Natural killer cell treated with Interleukin-12 subunit alpha and Interleukin-12 subunit beta and Interleukin-15 and Interleukin-18, amount 100 ng/mL, for 72 hours (primary cell): Measurements from ENCODE around the gene PCK1. TPM values are rescaled to one million over a fixed set of nuclear protein-coding genes. Genes with fewer than 3 reads are reported as not detected.

Experiments used
- ATAC-seq, 2 donors: fragments of 150-1000 bp; cut with Tn5 transposase in 1 of 2; sonication (Bioruptor Pico), chemical (Tn5 transposase) in 1 of 2; 2 replicates each; pipeline ENCODE4 v1.10.0; 2021
- DNase-seq: peaks from one replicate; pipeline ENCODE4 v3.0.0; 2022; ENCODE audit warnings: low spot score
- H3K27ac Mint-ChIP-seq, 2 donors: 1 replicate in 1 of 2; 2 replicates in 1 of 2; pipeline ENCODE4 v1.8.0; 2022; ENCODE audit warnings: mixed read lengths in 2 of 2, mild to moderate bottlenecking in 1 of 2, moderate library complexity in 1 of 2
- H3K27me3 Mint-ChIP-seq, 2 donors: 1 replicate in 1 of 2; 2 replicates in 1 of 2; pipeline ENCODE4 v1.8.0; 2022; ENCODE audit warnings: mixed read lengths in 2 of 2
- H3K36me3 Mint-ChIP-seq: one replicate; pipeline ENCODE4 v1.8.0; 2022; ENCODE audit warnings: mixed read lengths
- H3K4me1 Mint-ChIP-seq, 2 donors: 1 replicate in 1 of 2; 2 replicates in 1 of 2; pipeline ENCODE4 v1.8.0; 2022; ENCODE audit warnings: low read depth in 2 of 2, mixed read lengths in 2 of 2, mild to moderate bottlenecking in 1 of 2
- H3K4me3 Mint-ChIP-seq: one replicate; pipeline ENCODE4 v1.8.0; 2022; ENCODE audit warnings: mixed read lengths
- H3K9me3 Mint-ChIP-seq: 2 replicates; pipeline ENCODE4 v1.8.0; 2022; ENCODE audit warnings: mixed read lengths
- total RNA-seq, 2 donors: library from RNA; stranded (reverse); gene quantifications; one replicate each; pipeline ENCODE4 v1.2.3, GENCODE V29; 2022

Gene PCK1
- total RNA-seq, 2 donors from 2014 or later: not detected

DNA sequence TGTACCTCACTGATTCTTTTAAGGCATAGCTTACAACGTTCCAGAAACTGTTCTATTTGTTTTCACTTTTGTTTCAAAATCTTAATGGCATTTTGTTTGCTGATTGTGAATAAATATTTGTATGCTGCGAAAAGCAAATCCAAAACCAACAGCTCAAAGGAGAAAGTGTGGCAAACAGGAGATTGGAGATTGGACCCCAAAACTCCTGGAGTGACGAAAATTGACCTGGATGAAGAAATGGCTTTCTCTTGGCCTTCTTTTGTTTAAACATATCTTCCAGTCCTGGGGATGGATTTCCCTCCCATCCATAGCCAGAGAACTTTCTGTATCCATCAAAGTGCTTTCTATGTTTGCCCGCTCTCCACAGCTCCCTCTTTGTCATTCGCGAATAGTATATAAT, 33.2 kb upstream of the PCK1 start:
- no peak overlapping the region for H3K27ac Mint-ChIP-seq
- H3K36me3 Mint-ChIP-seq: no peaks in the 10 kb centered on the region
- peaks cover 3 to 5% of the 10 kb centered on the region in 2 donors for H3K27me3 Mint-ChIP-seq
- DNase-seq (no peak), ATAC-seq (no peak)
- H3K4me3 Mint-ChIP-seq: no peak overlapping the region
- H3K4me1 Mint-ChIP-seq: no peaks in the 10 kb centered on the region
- no peaks in the 10 kb centered on the region for H3K9me3 Mint-ChIP-seq

DNA sequence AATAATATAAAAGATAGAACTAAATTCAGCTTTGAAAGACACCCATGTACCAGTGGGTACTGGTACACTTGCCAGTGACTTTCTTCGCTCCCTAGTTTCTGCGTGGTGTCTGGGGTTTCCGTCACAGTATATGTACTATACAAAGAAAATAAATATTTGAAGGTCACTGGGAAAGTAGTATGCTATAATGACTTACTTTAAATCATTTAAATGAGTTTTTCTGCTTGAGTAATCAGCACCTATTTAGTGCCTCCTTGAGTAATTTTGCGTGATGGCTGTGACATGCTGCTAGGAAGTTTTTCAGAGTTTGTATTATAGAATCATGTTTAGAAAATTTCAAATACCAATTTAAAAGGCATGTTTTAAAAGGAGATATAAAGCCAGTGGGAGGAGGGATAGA, 32.8 kb upstream of the PCK1 start:
- Mint-ChIP-seq H3K27ac (no peak overlapping the region), H3K4me1 (no peaks in the 10 kb centered on the region), H3K36me3 (no peaks in the 10 kb centered on the region), H3K27me3 (peaks cover 6 to 7% of the 10 kb centered on the region in 2 donors), H3K4me3 (no peak overlapping the region), H3K9me3 (no peaks in the 10 kb centered on the region)
- no peak for ATAC-seq
- no peak for DNase-seq

DNA sequence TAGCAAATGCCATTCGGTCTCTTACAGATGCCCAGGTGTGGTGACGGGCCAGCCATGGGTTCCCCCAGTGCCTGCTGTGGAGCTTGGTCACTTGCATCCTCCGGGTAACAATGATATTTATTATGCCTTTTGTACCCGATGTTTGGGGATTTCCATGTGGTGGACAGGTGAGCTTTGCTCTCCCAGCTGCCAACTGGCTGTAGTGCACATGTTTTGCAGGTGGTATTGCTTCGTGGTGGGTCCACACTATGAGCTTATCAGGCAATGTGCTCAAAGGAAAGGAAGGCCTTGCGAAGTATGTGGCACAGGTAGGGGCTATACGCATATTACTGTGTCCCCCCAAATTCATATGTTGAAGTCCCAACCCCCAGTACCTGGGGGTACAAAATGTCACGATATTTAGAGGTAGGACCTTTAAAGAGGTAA, 31.7 kb upstream of the PCK1 start:
- ATAC-seq (peak in 1 of 2 donors; percentile 15), DNase-seq (no peak)
- Mint-ChIP-seq H3K27me3 (peaks cover 7 to 14% of the 10 kb centered on the region in 2 donors), H3K27ac (no peak overlapping the region), H3K4me1 (no peaks in the 10 kb centered on the region), H3K9me3 (no peaks in the 10 kb centered on the region), H3K36me3 (no peaks in the 10 kb centered on the region), H3K4me3 (no peak overlapping the region)

DNA sequence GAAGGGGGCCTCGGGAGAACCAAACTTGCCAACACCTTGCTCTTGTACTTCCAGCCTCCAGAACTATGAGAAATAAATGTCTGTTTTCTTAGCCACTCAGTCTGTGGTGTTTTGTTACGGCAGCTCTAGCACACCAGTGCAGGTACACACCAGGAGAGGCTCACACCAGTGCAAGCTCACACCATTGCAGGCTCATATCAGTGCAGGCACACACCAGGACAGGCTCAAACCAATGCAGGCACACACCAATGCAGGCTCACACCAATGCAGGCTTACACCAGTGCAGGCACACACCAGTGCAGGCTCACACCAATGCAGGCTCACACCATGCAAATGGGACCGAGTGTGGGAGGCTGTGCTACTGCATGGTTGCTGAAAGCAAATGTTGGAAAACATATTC, 31.1 kb upstream of the PCK1 start:
- Mint-ChIP-seq H3K36me3 (no peaks in the 10 kb centered on the region), H3K4me3 (no peak overlapping the region), H3K27ac (no peak overlapping the region), H3K27me3 (peaks cover 10 to 14% of the 10 kb centered on the region in 2 donors), H3K4me1 (no peaks in the 10 kb centered on the region), H3K9me3 (no peaks in the 10 kb centered on the region)
- ATAC-seq: peak; percentile 41
- no peak for DNase-seq

DNA sequence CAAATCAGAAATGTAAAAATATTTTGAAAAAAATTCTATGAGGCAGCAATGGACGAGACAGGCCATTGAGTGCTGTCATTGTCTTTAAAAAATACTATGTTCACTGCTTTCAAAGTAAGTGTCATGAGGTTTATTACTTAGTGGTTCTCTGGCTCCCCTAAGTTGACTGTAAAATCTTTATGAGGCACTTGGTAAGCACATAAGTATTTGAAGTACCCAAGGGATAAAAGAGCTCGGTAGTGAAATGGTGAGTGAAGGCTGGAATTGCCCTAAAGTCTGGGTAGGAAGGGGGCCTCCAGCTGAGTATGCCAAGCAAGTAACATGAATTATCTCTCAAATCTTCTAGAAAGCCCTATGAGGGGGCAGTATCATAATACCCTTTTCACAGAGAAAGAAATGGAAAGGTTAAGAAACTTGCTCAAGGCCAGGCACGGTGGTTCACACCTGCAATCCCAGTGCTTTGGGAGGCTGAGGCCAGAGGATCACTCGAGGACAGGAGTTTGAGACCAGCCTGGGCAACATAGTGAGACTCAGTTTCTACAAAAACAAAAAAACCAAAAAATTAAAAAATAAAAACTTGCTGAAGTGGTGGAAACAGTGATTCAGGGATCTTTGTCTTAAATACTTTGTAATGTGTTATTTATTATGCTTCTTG, 30.5 kb upstream of the PCK1 start:
- DNase-seq (no peak), ATAC-seq (no peak)
- Mint-ChIP-seq H3K27ac (no peak overlapping the region), H3K9me3 (no peaks in the 10 kb centered on the region), H3K36me3 (no peaks in the 10 kb centered on the region), H3K4me1 (no peaks in the 10 kb centered on the region), H3K4me3 (no peak overlapping the region), H3K27me3 (peaks cover 13 to 14% of the 10 kb centered on the region in 2 donors)

DNA sequence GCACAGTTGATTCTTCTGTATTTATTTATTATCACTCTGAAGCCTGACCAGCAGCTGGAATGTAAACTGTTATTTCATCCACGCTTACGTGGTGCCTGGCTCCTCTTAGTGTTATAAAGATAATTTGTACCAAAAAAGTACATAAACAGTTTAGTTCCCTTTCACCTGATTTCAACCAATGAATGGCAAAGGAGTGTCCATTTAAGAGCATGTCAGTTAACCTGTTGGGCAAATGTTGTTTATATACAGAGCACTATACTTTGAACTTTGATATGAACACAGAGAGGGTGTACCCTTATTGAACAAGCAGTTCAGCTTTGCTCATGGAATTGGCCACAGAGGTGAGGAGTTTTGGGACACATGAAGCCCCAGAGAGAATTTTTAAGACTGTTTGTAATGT, 28.8 kb upstream of the PCK1 start:
- H3K9me3 Mint-ChIP-seq: no peaks in the 10 kb centered on the region
- no peak overlapping the region for H3K27ac Mint-ChIP-seq
- ATAC-seq: no peak
- no peaks in the 10 kb centered on the region for H3K4me1 Mint-ChIP-seq
- DNase-seq: no peak
- peaks cover 14 to 19% of the 10 kb centered on the region in 2 donors for H3K27me3 Mint-ChIP-seq
- no peaks in the 10 kb centered on the region for H3K36me3 Mint-ChIP-seq
- no peak overlapping the region for H3K4me3 Mint-ChIP-seq

DNA sequence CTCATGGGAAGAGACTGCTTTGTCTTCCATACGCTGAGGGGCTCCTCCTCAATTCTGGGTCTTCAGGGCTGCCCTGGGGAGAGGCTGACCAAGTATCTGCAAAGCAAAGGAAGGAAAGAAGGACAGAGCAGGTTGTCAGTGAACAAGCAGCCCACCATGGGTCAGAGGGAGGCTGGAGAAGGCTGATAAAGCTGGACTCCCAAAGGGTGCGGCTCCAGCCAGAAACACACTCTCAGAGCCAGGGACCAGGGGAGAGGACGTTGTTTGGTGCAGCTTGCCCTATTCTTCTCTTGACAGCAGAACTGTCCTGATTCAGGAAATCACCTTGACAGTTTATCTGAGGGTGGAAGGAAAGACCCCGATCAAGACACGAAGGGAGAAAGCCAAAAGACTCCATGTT, 25.6 kb upstream of the PCK1 start:
- Mint-ChIP-seq H3K36me3 (no peaks in the 10 kb centered on the region), H3K9me3 (no peaks in the 10 kb centered on the region), H3K27ac (no peak overlapping the region), H3K4me3 (no peak overlapping the region), H3K27me3 (peaks cover 27 to 35% of the 10 kb centered on the region in 2 donors), H3K4me1 (no peaks in the 10 kb centered on the region)
- no peak for DNase-seq
- no peak for ATAC-seq

DNA sequence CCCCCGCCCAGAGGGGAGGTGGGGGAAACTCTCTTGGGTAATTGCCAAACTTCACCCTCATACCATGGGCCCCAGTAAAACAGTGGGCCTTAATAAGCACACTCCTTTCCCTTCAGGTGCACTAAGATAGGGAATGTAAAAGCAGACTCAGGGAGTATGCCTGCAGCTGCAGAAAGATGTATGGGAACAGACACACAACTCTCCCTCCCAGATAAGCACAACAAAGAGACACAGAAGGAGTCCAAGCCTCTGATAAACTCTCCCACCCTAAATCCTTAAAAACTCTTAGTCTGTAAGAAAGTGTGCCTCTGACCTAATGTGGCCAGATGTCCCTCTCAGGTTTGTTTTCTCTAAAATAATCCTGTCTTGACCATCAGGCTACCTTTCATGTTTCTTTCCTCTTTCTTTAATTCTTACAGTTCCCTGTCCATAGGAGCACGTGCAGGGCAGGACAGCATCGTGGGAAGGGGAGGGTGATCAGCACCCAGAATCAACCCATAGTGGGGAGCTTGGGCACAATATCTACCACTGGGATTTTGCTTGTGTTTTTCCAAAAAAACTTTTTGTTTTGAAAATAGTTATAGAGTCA, 24.7 kb upstream of the PCK1 start:
- no peak for ATAC-seq
- Mint-ChIP-seq H3K36me3 (no peaks in the 10 kb centered on the region), H3K4me1 (no peaks in the 10 kb centered on the region), H3K4me3 (no peak overlapping the region), H3K27ac (no peak overlapping the region), H3K27me3 (peaks cover 32 to 42% of the 10 kb centered on the region in 2 donors), H3K9me3 (no peaks in the 10 kb centered on the region)
- no peak for DNase-seq

DNA sequence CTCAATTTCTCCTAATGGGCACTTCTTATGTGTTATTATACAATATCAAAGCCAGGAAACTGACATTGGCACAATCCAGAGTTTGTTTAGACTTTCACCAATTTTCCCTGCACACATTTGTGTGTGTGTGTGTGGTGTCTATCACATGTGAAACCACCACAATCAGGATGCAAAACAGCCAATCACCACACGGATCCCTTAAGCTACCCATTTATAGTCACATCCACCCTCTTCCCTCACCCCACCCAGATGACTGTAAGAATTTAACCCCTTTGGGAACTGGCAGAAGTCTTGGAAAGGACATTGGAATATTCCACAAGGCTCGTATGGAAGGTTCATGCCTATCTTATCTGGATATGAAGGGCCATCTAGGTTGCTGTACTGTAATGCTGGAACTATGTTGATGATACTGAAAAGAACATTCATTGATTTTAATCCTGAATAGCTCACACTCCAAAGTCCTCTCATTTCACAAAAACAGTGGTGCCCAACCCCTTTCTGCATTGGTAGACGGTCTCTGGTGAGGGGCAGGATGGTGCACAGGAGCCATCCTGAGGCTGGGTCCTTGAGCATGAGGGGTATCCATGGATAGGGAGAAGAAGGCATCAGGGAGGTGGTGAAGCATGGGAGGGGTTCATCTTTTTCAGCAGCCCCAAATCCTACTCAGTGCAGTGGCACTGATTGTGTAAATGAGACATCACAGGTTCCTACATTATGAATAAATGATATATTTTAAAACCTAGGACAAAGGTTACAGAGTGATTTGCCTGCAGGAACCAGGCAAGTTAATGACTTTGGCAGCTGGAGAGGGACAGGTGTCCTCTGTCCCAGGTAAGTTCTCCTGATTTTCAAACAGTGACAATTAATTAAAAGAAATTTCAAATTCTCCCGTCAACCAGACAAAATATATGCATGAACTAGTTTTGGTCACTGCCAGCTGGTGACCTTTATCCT, 23.9 kb upstream of the PCK1 start:
- H3K36me3 Mint-ChIP-seq: no peaks in the 10 kb centered on the region
- peaks cover 32 to 42% of the 10 kb centered on the region in 2 donors for H3K27me3 Mint-ChIP-seq
- ATAC-seq (no peak), DNase-seq (no peak)
- no peak overlapping the region for H3K27ac Mint-ChIP-seq
- H3K9me3 Mint-ChIP-seq: no peaks in the 10 kb centered on the region
- H3K4me1 Mint-ChIP-seq: no peaks in the 10 kb centered on the region
- H3K4me3 Mint-ChIP-seq: no peak overlapping the region

DNA sequence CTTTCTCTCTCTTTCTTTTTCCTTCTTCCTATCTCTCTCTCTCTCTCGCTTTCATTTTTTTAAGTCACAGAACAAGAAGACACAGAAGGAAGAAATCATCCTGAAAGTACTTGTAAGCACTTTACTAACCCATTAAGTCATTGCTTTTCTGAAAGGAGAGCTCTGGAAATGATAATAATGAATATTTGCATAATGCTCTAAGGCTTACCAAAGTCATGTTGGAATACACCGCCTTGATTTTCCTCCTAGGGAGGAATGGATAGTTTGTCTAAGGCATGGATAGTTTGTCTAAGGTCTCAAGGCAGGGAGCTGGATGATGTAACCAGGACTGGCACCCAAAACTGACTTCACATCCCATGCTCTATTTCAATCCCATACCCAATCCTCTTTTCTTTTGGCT, 23.1 kb upstream of the PCK1 start:
- Mint-ChIP-seq H3K9me3 (no peaks in the 10 kb centered on the region), H3K4me3 (no peak overlapping the region), H3K4me1 (no peaks in the 10 kb centered on the region), H3K36me3 (no peaks in the 10 kb centered on the region), H3K27me3 (peaks cover 26 to 38% of the 10 kb centered on the region in 2 donors), H3K27ac (no peak overlapping the region)
- DNase-seq (no peak), ATAC-seq (no peak)

DNA sequence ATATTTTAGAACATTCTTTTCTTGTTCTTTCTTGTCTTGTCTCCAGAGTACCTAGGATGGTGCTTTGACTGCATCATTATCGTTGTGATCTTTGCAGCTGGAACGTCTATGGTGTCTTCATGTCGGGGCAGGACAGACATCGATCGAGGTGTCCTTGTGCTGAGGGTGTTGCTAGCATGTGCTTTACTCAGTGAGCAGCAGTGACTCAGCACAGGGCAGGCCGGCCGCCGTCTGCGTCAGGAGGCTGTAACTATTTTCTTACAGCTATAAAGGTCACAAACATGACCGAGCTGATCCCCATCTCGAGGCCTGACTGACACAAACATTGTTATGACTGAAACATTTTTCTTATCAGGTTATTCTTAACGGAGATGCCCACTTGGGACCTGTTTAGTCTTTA, 21.0 kb upstream of the PCK1 start:
- peaks cover 22 to 32% of the 10 kb centered on the region in 2 donors for H3K27me3 Mint-ChIP-seq
- no peaks in the 10 kb centered on the region for H3K4me1 Mint-ChIP-seq
- no peaks in the 10 kb centered on the region for H3K9me3 Mint-ChIP-seq
- DNase-seq (no peak), ATAC-seq (no peak)
- no peaks in the 10 kb centered on the region for H3K36me3 Mint-ChIP-seq
- H3K4me3 Mint-ChIP-seq: no peak overlapping the region
- no peak overlapping the region for H3K27ac Mint-ChIP-seq

DNA sequence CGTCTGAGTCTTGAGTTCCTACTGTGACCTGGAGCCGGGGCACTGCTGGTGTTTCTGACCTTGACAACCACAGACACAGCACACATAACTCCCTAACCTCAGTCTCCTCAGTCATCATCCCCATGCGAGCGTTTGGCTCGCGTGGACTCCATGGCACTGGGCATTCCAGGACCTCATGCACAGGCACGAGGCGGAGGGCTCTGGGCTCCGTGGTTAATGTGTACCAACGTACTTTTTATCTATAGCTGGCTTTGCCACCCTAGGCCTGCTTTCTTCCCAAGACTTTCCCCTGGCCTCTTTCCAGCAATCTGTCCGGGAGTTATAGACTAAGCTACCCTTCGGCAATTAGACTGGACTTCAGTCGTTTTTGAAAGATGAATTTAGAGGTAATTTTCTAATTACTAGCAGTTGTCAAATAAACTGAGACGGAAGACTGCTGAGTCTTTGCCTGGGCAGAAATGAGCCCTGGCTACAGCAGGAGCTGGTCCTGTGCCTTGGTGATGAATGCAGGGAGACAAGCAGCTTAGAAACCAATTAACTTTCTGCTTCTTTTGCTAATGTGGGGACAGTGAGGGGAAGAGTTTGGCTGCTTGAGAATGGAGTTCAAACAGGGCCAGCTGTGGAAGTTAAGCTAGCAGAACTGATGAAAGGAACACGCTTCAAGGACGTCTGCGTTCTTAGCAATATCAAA, 19.9 kb upstream of the PCK1 start:
- DNase-seq (no peak), ATAC-seq (no peak)
- H3K27ac Mint-ChIP-seq: no peak overlapping the region
- no peaks in the 10 kb centered on the region for H3K9me3 Mint-ChIP-seq
- H3K4me3 Mint-ChIP-seq: no peak overlapping the region
- peaks cover 19 to 39% of the 10 kb centered on the region in 2 donors for H3K27me3 Mint-ChIP-seq
- H3K4me1 Mint-ChIP-seq: no peaks in the 10 kb centered on the region
- H3K36me3 Mint-ChIP-seq: no peaks in the 10 kb centered on the region

DNA sequence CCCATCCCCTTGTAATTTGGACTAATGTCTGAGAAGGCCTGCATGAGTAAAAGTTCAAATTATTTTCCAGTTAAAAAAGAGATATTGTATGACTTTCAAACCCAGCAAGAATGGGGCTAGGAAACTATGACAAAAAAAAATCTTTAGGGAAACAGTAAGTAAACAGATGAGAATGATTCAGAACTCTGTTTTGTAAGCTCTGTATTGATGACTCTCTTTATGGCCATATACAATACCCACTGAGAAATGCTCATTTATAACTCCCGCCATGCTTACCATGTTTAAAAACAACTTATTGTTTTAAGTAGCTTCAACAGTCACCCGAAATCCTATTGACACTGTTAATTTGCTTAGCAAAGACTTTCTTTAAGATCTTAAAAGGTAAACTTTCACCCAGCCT, 17.2 kb upstream of the PCK1 start:
- H3K36me3 Mint-ChIP-seq: no peaks in the 10 kb centered on the region
- no peaks in the 10 kb centered on the region for H3K4me1 Mint-ChIP-seq
- DNase-seq: no peak
- no peak overlapping the region for H3K4me3 Mint-ChIP-seq
- no peak for ATAC-seq
- no peaks in the 10 kb centered on the region for H3K9me3 Mint-ChIP-seq
- peaks cover 16 to 33% of the 10 kb centered on the region in 2 donors for H3K27me3 Mint-ChIP-seq
- H3K27ac Mint-ChIP-seq: no peak overlapping the region
